Adrenal gland (tissue), 5 donors: ENCODE data around the gene SGSM1.

ENCODE experiments used
- CTCF ChIP-seq, 6 experiments: fragments of 450-650 bp in 4 of 6; fragments of 200-600 bp in 2 of 6; sonication (generic) in 1 of 6; IDR thresholded peaks; 1 replicate in 5 of 6; 2 replicates in 1 of 6; pipeline versions ENCODE4 v1.5.1 to v1.8.0; 2016 to 2021; ENCODE audit warnings: antibody characterized with exemption in 6 of 6, mild to moderate bottlenecking in 2 of 6, moderate library complexity in 1 of 6
- POLR2A ChIP-seq, 2 donors: fragments of 450-650 bp; IDR thresholded peaks; one replicate each; pipeline ENCODE4 v1.6.1; 2017; ENCODE audit warnings: antibody characterized with exemption in 2 of 2, mild to moderate bottlenecking in 2 of 2, moderate library complexity in 1 of 2
- donor health status: DM: no; HTN: no; CAD: no.

- TF ChIP-seq CTCF (IDR thresholded peaks at IDR 0.05): no peak
- no peak for TF ChIP-seq POLR2A (IDR thresholded peaks at IDR 0.05)
Measured at GRCh38 chr22:24761888-24762675, 43.9 kb upstream of the SGSM1 start.
